Gastrocnemius medialis (tissue), 4 donors: ENCODE measurements around the gene HHLA2.

Experiments used
- CTCF ChIP-seq, 5 experiments: fragments of 450-650 bp in 3 of 5; fragments of 200-600 bp in 2 of 5; sonication (generic) in 2 of 5; IDR thresholded peaks in 4 of 5; conservative IDR thresholded peaks in 1 of 5; 1 replicate in 4 of 5; 2 replicates in 1 of 5; pipeline ENCODE4 v1.5.1; 2016 to 2019; ENCODE audit warnings: antibody characterized with exemption in 5 of 5, mild to moderate bottlenecking in 3 of 5, moderate library complexity in 3 of 5
- POLR2A ChIP-seq, 2 donors: fragments of 450-650 bp; IDR thresholded peaks; one replicate each; pipeline ENCODE4 v1.6.1; 2017; ENCODE audit warnings: antibody characterized with exemption in 2 of 2, mild to moderate bottlenecking in 2 of 2, moderate library complexity in 2 of 2

GRCh38 chr3:108295421-108296175, 750 bp upstream of the HHLA2 start:
- no peak for TF ChIP-seq CTCF (IDR thresholded peaks at IDR 0.05 in 4 of 5, conservative IDR thresholded peaks at IDR 0.05 in 1 of 5)
- TF ChIP-seq POLR2A (IDR thresholded peaks at IDR 0.05) = no peak
